Left colon (tissue), 2 donors: ENCODE measurements around the gene RETSAT. TPM values are rescaled to one million over a fixed set of nuclear protein-coding genes. Genes with fewer than 3 reads are reported as not detected.

Source experiments
- ATAC-seq: fragments of 200-7000 bp; cut with Tn5 transposase; one replicate; pipeline ENCODE4 v1.9.1; 2020; ENCODE audit warnings: mild to moderate bottlenecking, moderate library complexity
- DNase-seq, 2 donors: peaks; one replicate each; pipeline ENCODE4 v3.0.0-alpha.2; 2020
- intact Hi-C, 2 donors: fragments of 100-400 bp; cut with DNase I in 1 of 2; cut with micrococcal nuclease in 1 of 2; formaldehyde crosslinking; loops; one replicate each; pipeline versions ENCODE4 v1.11.2 to v1.14.0; 2022; cut with DNase I, micrococcal nuclease
- long read RNA-seq: library from polyadenylated mRNA; unstranded; transcript quantifications from one replicate; pipeline ENCODE4 v2.0.0, GENCODE V29; 2021
- total RNA-seq, 2 donors: library from RNA; stranded (reverse); fragmentation: NEBNext Ultra II Directional; extraction: Animal tissue kit (Norgen Biotek cat#: 25700); gene quantifications; one replicate each; pipeline ENCODE4 v1.2.1, GENCODE V29; 2021
- donor health status: DM: no; HTN: no; CAD: no.
- donor health status: DM: yes; HTN: yes; CAD: no.

Gene RETSAT
- total RNA-seq, result 100 to 1,000 TPM; 245 to 291 TPM
- long read RNA-seq, transcript RETSAT-201 (11 exons, 3,100 nt), result major isoform, 53 of 163 reads
- long read RNA-seq, partial matches to known transcripts, result 93 of 163 reads
- long read RNA-seq, other reads (novel, unspliced or antisense), result 17 of 163 reads

GRCh38 chr2:85354286-85355072 is at the start of gene RETSAT, which contains the start of gene ELMOD3:
Gene RETSAT (minus strand): TSS chr2:85354528. CDS start chr2:85354507, 21 bp downstream.
Gene ELMOD3 (plus strand): TSS chr2:85354769. CDS start chr2:85357199, 2,430 bp downstream.
- intact Hi-C loops, result no loop called here
- DNase-seq (peak; percentile 97 to 99), ATAC-seq (peak; percentile 90)

DNA sequence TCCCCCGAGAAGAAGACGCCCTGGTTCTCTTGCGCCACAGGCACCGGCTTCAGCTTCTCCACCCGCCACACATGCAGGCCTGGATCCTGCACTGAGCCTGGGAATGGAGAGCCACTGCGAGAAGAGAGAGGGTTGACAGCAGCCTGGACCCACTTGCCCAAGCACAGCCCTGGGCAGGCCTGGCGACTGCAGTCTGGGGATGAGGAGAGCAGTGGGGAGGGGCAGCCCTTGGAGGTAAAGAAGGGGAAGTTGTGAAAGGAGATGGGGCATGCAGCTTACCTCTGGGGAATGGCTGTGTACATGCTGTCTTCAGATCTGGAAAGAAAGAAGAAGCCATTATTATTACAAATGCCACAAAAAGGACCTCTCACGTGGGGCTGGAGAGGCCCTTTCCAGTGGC is 47.5 kb upstream of the RETSAT start:
- DNase-seq, result no peak
- ATAC-seq, result no peak
- intact Hi-C loops, result no loop called here

- no peak for DNase-seq
- ATAC-seq, result no peak
- intact Hi-C loops, result no loop called here
These were observed 47.1 kb upstream of the RETSAT start for GRCh38 chr2:85401464-85401805.

- no peak for DNase-seq
- no peak for ATAC-seq
- intact Hi-C loops, result no loop called here
These were observed 46.5 kb upstream of the RETSAT start for GRCh38 chr2:85400541-85401463.

DNA sequence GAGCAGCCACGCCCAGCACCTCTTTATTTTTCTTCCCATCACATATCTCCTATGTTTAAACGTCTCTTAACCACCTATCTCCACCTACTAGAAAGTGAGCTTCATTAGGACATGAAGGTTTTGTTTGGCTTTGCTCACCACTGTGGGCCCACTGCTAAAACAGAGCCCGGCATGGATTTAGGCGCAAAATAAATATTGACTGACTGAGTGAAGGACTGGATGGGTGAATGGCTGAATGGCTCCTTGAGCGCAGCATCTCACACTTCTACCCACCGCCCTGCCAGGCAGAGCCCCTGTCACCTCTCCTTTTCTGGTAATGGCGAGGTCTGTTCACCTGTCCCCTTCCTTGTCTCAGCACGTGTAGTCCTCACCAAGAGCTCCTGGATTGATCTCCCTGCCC is 45.7 kb upstream of the RETSAT start:
- no peak for ATAC-seq
- intact Hi-C loops, result no loop called here
- no peak for DNase-seq

GRCh38 chr2:85399183-85399455 is 44.8 kb upstream of the RETSAT start:
- ATAC-seq (no peak), DNase-seq (no peak)
- intact Hi-C loops, result no loop called here

DNA sequence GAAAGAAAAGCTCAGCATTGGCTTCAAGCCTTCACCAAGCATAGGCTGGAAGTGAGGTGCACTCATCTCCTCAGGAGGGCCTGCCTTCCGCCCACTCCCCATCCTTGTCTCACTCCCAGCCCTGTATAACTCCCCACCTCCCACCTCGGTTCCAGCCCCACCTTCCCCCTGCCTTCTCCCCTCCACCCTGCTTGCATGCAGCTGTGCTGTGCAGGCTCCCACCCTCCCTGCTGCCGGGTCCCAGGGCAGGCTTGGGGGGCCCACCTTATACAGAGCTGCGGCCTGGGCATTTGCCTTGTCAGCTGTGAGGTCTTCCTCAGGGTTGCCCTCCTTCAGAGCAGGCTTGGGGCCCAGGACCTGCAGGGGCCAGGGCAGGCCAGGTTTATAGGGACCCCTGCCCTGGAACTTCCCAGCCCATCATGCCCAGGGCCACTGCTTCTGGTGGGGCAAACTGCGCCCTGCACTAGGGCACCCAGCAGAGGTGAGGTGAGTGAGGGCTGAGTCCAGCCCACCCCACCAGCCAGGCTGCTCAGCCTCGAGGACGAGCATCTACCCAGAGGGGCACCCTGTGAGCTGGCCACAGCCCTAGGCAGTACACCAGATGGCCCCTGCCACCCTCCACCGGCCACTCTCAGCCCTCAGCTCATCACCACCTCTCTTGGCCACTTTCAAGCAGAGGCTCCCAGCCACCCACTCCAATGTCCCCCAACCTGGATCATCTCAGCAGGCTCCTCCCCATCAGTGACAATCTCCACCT is 44.3 kb upstream of the RETSAT start:
- no peak for ATAC-seq
- intact Hi-C loops, result no loop called here
- DNase-seq, result no peak

GRCh38 chr2:85397925-85398331 is 43.6 kb upstream of the RETSAT start:
- no peak for DNase-seq
- no peak for ATAC-seq

DNA sequence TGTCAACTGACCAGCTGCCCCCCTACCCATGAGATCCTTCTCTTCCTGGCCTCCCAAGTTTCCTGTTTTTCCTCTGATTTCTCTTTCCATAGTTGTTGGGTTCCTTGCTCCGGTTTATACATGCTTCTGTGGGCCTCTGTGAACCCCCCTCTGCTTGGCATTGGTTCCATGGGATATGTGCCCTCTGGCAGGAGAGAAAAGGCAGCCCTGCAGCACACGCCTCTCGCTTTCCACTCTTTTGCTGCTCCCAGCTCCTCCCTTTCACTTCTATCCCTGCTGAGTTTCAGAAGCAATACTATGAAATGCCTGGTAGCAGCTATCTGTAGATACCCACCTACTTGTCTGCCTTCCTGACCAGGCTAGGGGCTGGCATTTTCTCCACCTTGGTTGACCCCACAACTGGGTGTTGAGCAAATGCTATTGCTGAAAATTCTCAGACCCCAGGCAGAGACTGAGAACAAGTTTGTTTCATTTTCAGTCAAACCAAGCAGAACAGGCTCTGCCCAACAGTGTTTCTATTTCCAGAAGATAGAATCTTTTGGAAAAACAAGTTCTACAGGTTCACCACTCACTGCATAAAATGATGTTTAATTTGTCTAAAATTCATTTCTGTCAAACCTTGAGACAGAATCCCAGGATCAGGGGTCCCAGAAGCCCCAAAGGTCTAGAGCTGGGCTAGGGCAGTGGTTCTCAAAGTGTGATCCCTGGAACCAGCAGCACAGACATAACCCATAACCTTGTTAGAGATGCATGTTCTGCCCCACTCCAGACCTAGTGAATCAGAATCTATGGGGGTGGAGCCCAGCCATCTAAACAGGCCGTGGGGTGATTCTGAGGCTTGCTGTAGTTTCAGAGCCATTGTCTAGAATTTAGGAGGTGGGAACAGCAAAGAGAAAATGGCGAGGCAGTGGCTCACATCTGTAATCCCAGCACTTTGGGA is 42.5 kb upstream of the RETSAT start:
- no peak for ATAC-seq
- DNase-seq, result no peak
- intact Hi-C loops, result no loop called here

More at GRCh38 chr2:85397925-85398331, 43.6 kb upstream of the RETSAT start:
- intact Hi-C loops, result no loop called here

DNA sequence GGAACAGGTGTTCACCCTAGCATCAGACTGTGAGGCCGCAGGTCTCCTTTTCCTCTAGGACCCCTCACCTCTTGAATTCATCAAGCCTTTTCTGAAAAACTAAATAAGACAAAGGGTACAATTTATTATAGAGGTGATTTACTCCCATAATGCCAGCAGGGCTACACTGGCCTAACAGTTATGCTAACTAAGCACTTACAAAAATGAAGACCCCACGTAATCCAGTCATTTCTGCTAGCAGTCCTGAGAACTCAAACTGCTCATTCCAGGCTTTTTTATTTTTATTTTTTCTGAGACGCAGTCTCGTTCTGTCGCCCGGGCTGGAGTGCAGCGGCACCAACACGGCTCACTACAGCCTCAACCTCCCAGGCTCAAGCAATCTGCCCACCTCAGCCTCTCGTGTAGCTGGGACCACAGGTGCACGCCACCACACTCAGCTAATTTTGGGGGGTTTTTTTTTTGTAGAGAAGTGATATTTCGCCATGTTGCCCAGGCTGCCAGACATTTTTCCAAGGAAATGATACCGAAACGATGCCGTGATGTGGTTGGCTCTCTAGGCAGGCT is 41.7 kb upstream of the RETSAT start:
- no peak for ATAC-seq
- DNase-seq, result no peak
- intact Hi-C loops, result no loop called here

- ATAC-seq (no peak), DNase-seq (no peak)
- intact Hi-C loops, result no loop called here
These were observed 40.6 kb upstream of the RETSAT start for GRCh38 chr2:85394976-85395375.

DNA sequence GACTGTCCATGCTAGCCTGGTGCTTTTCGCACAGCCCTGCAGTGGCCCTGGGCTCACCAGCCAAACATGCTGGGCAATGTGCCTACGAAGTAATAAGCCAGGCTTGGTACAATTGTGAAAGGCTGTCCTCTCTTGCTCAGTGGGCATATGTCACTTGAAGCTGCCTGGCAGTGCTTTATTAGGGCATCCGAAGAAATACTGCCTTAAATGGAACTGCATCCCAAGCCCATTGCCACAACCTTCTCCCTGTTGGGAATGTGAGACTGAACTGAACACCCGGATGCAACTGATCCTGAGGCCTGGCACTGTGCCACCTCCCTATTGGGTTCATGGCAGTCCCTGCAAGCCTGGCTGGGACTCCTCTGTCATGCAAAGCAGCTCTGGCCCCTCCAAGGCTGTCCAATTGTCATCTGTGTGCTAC is 39.9 kb upstream of the RETSAT start:
- DNase-seq (no peak), ATAC-seq (no peak)
- intact Hi-C loops, result no loop called here

DNA sequence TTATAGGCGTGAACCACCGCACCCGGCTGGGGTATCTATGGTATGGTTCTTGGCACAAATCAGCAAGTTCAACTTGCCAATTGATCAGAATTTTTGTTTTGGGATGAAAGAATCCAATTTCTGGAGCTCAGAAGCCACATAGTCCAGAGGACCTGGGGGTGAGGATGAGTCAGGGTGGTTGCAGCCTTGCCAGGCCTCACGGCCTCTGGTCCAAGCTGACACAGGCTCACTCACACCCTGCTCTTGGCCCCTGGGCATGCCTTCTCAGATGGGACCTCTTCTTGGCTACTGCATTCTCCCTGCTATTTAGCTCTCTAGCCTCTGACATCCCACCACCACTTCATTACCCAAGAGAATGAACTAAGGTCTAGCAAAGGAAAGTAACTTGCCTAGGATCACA is 39.5 kb upstream of the RETSAT start:
- intact Hi-C loops, result no loop called here
- DNase-seq (no peak), ATAC-seq (no peak)

- intact Hi-C loops, result no loop called here
- ATAC-seq, result peak; percentile 79
- peak in 1 of 2 donors; percentile 85 for DNase-seq
These were observed 36.8 kb upstream of the RETSAT start for GRCh38 chr2:85390941-85391669.

DNA sequence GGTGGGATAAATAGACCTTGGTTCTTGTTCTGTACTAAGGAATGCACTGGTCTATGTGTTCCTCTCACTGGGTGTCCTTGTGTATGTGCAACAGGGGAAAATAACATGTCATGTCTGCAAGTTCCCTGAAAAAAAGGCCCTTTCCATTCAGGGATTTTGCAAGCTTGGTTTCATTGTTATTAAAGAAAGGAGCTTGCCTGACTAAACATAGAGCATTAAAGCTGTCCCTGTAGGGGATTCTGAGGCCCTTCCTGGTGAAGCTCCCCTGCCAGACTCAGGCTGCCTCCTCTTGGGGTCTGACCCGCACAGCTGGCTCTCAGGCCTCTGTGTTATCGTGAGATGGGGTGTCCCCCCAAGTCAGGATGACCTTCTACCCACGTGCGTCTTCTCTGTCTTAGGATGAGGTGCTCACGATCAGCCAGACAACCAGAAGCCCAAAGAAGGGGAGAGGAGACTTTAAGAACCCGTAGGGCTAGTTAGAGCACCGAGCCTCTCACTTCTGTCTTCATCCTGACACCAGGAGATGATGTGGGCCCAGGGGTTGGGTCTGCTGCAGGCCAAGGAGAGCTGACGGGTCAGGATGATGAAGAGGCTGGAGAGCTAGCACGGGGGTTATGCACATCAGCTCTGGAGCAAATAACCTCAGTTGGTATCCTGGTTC is 34.7 kb upstream of the RETSAT start:
- ATAC-seq (no peak), DNase-seq (no peak)
- intact Hi-C loops, result no loop called here

DNA sequence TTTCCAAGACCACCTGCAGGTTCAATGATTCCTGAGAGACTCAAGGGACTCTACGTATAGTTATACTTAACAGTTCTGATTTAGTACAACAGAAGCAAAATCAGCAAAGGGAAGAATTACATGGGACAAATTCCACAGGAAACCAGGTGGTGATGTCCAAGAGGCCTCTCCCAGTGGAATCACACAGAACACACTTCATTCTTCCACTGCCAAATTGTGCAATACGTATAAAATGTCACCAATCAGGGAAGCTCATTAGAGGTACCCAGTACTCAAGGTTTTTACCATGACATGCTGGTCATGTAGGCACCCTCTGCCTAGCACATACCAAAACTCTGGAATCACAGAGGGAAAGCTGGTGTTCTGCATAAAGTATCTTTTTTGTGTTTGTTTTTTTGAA is 33.4 kb upstream of the RETSAT start:
- intact Hi-C loops, result no loop called here
- DNase-seq (no peak), ATAC-seq (no peak)

GRCh38 chr2:85385746-85386145 is 31.4 kb upstream of the RETSAT start:
- ATAC-seq, result no peak
- intact Hi-C loops, result no loop called here
- DNase-seq, result no peak
